Occipital lobe (tissue), 2 donors: ENCODE results near the gene NINJ1. TPM values are rescaled to one million over a fixed set of nuclear protein-coding genes. Genes with fewer than 3 reads are reported as not detected.
A peak's percentile ranks its signal among the peaks of the same experiment; 100 is the strongest.
"Not testable (repeated sequence)": the region's sequence is repeated elsewhere in the genome, so short reads cannot be mapped to it uniquely, and the experiment has no call there.

Source experiments
- DNase-seq: peaks from one replicate; lab custom pipeline; 2025; lab: John Stamatoyannopoulos, UW
- total RNA-seq: library from RNA; depleted of rRNA; stranded (reverse); fragments of >200 nt; gene quantifications from one replicate; pipeline ENCODE4 v1.2.3, GENCODE V29; 2014

The NINJ1 gene
- total RNA-seq, 1 donor from 2014 or later, result 7.5 TPM

DNA sequence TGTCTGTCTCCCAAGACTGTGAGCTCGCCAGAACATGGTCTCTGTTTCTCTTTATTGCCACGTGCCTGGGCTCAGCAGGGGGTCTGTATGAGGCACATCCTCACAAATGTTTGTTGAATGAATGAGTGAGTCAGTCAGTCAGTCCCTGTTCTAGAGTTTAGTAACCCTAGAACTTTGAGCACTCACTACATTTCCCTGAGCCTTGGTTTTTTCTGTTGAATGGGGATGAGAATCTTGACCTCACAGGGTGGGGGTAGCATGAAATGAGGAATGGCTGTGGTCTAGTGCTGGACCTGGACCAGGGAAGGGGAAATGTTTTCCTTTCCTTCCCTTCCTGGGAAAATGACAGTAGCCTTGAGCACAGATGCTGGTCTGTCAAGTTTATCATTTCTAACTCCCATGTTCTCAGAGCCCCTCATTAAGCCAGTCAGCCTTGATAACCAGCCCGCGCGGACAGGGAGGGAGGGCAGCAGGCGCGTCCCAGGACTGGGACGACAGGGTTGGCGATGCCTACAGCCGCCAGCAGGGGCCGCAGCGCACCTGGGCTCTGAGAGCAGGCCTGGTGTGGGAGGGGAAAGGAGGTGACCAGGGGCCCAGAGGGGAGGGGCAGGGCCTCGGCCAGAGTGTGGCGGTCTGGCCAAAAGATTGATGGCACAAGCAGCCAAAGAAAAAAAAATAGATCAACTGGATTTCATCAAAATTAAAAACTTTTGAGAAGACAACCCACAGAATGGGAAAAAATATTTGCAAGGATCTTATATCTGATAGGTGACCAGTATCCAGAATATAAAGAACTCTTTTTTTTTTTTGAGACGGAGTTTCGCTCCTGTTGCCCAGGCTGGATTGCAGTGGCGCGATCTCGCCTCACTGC lies 25.8 kb upstream of the NINJ1 start:
- DNase-seq, result peak; percentile 35

DNA sequence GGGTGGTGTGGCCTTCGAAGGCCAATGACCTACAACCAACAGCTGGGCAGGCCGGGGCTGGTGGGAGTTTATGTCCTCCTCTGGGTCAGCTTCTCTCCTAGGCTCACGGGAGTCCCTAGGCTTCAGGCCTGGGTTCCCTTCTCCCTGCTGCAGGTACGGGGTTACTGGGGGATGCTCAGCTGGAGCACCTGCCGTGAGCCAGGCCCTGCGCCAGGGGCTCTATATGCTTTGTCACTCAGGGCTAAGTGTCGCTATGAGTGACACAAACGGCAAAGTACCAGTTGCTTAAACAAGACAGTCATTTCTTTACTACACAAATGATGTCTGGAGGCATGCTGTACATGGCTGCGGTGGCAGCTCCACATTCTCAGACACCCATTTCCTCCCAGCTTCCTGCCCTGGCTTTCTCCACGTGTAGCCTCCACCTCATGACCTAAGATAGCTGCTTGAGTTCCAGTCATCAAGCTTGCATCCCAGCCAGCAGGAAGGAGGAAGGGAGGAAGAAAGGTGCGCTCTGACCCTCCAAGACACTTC lies 22.5 kb upstream of the NINJ1 start:
- DNase-seq, result no peak

DNA sequence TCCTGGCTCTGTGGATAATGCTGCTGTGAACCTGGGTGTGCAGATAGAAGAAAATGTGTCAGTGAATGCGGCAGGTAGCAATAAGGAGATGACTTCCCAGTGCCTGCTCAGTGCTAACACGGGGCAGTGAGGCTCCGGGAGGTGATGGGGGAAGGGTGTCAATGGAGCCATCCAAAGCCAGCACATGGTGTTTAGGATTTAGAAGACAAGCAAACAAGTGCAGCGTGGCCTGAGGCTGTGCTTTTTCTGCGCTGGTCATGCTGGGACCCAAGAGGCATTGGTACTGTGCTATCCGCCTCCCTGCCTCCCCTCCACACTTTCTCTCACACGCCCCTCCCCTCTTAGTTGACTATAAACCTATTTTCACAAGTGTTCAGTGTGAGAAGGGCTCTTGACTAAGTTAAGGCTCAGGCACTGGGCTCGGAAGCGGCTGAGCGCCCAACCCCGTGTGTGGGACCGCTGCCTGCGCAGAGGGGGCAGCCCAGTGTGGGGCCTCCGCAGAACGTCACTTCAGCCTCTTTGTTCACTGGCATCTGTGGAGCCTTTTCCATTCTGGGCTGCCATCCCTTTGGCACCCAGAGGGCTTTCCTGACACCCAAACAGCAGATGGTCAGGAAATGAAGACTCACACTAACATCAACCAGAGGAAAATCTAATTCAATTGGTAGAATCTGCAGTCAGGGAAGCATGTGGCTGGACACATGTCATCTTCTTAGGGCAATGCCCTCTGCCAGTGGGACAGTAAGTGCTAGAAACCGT lies 21.8 kb upstream of the NINJ1 start:
- DNase-seq, result peak; percentile 69

DNA sequence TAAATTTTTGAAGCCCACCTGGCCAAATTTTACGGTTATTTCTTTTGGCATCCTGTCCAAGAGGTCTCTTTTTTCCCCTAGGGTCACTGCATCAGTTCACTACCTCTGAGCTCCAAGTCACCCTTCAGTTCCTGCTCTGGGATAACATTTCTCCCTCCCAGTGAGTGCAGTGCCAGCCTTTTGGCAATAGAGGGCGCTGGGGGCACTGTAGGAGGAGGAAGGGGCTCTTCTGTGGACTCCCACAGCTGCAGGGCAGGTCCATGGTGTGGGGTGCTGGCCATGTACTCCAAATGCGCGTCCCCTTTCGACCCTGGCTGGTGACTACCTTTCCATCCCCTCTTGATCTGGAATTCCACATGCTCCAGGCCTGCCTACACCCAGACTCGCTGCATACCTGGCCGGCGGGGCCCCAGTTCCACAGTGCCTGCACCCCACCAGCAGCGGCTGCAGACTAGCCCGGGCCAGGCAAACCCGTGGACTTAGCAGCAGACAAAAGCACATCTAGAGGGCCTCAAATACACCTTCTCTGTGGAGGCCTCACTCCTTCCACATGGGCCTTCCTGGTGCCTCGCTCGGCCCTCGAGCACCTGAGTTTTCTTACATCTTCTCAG lies 20.3 kb upstream of the NINJ1 start:
- DNase-seq, result no peak

DNA sequence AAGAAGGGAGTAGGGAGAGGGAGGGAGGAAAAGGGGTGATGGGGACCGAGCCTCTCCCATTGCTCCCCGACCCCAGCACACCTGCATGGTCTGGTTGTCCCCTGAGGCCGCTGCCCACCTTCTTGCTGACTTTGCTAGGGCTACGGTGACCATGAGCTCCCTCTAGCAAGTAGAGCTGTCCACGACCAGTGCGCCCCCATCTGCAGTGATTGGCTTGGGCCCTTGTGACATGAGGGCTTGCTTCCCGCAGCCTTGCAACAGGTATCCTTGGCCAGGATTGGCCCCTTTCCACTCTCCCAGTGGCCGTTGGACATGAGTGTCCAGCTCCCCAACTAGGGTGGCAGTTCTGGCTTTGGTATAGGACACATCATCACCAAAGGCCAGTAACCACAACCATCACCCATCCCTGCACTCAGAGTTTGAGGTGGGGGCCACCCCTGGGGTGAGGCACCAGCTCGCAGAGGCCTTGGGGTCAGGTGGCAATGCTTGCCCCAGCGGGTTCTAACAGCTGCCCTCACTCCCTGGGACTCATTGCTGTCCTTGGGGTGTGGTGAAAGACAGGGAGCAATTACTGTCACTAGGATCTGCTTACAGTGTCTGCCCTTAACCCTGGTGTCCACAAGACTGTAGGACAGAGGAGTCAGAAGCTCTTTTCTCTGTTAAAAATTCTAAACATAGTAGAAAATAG lies 17.2 kb upstream of the NINJ1 start:
- DNase-seq, result no peak

DNA sequence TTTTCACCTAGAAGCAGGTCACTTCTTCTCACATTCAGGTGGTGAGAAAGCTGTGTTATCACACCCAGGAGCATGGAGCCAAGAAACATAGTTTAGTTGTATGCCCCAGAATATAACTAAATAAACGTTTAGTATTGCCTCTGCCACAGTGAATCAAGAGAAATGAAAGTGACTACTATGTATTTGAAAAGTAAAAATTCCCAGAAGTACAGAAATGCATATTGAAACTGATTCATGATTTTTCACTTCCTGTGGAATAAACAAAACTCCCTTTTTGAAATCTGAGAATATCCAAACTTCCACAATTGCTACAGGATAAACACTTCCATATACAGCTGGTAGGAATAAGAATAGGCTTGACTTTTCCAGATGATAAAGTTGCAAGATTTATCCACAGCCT lies 15.3 kb upstream of the NINJ1 start:
- DNase-seq, result no peak

DNA sequence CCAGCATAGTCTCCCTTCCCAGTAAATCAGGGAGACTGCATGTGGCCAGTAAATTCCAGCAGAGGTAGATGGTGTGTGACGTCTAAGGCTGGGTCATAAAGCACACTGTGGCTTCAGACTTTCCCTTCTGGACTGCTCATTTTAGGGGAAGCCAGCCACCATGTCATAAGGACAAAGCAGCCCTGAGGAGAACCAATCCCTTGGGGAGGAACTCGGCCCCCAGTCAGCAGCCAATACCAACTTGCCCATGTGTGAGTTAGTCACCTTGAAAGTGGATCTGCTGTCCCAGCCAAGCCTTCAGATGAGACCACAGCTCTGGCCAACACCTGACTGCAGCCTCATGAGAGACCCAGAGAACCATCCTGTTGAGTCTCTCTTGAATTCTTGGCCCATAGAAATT lies 14.7 kb upstream of the NINJ1 start:
- no peak for DNase-seq

DNA sequence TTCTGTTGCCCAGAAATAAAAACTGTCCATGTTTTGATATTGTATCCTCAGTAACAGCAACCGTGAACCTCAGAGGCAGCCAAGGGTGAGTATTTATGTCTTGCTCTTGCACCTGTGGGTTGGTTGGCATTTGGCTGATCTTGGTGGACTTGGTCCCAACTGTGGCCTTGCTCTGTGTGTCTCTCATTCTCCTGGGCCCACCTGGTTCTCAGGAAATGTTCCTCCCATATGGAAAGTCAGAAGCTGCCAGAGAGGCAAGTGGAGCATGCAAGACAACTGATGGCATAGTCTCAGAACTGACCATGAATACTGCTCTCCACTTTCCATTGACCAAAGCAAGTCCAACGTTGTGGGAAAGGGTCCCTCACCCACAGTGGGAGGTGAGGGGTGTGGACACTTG lies 13.6 kb upstream of the NINJ1 start:
- DNase-seq, result no peak

DNA sequence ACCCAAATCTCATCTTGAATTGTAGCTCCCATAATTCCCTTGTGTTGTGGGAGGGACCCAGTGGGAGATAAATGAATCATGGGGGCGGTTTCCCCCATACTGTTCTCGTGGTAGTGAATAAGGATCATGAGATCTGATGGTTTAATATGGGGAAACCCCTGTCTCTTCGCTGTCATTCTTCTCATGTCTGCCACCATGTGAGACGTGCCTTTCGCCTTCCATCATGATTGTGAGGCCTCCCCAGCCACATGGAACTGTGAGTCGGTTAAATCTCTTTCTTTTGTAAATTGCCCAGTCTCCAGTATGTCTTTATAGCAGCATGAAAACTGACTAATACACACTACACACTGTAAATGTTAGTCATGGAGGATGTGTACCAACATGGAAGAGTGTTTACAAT lies 12.6 kb upstream of the NINJ1 start:
- not testable (repeated sequence) for DNase-seq

DNA sequence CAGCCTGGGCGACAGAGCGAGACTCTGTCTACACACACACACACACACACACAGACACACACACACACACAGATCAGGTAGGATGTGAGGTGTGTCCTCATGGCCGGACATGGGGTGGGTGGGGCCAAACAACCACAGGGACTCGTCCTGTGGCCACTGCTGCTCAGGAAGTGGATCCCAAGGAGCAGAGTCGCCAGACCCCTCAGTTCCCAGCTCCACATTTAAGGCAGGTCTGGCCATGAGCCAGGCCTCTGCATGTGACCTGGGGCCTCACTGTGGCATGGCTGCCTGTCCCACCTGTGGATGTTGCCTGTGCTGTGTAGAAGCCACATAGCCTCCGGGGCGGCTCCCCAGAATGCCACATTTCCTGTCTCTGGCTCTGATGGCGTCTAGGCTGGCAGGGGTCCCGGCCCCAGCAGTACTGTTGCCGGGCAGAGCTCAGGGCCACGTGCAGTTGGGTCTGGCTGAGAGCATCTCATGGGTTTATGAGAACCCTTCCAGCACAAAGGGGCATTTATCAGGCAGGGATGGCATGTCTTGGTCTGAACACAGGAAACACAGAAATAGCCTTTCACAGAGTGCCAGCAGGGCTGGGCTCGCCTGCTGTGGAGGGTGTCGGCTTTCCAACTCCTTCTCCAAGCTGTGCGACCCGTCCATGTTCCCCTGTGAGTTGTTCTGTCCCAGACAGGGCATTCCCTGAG lies 9.9 kb upstream of the NINJ1 start:
- peak; percentile 79 for DNase-seq

DNA sequence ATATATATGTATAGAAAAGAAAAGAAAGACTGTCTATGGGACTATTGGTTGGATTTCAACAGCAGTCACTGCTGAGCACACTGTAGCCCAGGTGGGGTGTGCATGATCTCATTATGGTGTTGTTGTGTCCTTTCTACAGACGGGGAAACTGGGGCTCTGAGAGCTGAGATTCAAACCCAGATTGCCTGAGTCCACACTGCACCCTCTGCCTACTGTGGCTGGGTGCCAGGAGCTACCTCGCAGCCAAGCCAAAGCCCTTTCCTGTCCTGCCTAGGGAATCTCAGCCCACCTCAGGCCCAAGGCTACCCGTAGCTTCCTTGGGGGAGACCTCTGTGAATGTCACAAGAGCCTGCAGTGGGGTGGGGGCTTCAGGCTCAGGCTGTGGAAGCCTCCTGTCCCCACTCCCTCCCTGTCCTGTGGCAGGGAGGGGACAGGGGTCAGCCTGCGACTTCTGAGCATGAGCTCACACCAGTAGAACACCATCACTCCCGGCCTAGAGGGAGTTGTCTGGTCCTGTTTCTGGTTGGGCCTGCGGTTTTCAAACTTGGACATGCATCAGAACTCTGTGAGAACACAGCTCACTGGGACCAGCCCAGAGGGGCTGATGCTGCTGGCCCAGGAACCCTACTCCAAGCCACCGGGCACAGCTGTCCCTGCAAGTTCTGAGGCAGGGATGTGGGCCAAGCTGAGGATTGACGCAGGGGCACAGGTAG lies 7.9 kb upstream of the NINJ1 start:
- no peak for DNase-seq

DNA sequence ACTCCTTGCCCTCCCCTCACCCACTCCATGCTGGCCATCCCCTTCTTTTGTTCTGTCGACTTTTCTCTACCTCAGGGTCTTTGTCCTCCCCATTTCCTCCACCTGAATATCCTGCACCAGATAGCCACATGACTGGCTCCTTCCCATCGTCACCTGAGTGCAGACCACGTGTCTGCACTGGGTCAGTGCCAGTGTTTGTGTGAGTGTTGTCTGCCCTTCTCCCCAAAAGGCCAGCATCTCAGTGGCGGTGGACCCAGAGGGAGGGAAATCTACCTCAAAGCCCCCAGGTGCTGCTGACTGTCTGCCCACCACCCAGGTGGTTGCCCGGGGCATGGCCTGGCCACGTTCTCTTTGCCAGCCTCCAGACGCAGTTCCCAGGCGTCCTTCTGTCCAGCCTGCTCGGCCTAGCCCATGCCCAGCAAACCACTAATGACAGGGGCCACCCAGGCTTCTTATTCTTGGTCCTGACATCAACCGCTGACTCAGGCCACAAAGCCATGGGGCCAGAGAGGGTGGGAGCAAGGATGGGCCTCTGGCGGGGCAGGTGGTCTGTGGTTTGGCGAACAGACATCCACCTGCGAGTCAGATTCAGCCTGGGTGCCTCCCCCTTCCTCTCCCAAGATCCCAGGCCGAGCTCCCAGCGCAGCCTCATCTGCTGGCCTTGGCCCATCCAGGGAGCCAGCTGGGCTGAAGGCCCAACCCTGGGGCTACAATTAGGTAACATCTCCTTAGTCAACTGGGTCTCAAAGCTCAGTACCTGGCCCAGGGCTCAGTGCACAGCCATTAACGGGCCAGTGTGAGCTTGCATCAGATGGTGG lies 5.5 kb upstream of the NINJ1 start:
- DNase-seq, result no peak

DNA sequence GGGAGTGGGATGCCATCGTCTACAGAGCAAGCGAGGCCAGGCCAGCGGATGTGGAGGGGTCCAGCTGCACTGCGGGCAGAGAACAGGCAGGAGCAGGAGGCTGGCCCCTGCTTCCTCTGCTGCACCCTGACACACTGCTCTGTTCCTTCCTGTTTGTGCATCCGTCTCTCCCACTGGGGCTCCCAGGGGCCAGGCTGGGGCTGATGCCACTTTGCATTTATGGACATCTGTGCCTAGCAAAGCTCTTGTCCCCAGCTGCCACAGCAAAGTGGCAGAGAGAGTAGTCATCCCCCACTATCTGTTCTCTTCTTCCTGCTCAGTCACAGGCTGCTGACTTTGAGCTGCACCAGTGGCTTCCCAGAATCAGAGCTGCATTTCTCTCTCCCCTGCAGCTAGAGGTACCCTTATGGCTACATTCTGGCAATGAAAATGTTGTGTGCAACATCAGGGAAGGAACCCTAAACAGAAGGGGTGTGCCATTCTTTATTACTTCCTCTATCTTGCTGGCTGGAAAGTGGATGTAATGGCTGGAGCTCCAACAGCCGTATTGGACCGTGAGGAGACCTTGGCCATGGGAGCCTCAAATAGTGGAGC lies 4.2 kb upstream of the NINJ1 start:
- no peak for DNase-seq

DNA sequence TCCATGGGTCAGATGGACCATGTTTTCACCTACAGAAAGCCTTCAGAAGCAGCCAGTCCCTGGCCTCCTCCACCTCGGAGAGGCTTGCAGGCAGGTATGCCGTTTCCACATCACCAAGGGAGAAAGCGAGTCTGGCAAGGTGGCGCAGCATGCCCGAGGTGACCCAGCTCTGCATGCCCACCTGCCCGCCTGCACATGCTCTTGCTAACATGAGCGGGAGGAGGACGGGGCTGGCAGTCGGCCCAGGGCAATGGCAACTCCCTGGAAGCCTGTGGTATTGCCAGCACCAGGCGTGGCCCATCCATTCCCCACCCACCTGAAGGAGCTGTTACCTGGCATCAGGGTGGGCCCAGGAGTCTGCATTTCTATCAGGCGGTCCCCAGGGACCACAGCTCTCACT lies 3.3 kb upstream of the NINJ1 start:
- DNase-seq, result no peak

DNA sequence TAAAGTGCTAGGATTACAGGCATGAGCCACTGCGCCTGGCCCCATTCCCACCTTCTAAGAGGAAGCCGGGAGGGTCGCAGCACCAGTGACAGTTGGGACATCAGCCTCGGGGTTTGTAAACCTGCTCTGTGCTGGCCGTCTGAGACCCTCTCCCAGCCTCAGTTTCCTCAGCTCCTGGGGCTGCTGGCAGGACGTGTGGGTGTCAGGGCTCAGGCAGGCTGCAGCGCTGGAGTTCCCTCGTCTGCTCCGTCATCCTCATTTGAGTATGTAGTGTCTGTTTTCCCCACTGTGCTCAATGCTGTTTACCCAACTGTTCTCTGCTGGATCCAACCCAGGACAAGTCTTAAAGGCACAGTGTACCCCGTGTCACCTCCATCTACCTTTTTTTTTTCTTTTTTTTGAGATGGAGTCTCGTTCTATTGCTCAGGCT lies 2.0 kb upstream of the NINJ1 start:
- DNase-seq, result no peak

DNA sequence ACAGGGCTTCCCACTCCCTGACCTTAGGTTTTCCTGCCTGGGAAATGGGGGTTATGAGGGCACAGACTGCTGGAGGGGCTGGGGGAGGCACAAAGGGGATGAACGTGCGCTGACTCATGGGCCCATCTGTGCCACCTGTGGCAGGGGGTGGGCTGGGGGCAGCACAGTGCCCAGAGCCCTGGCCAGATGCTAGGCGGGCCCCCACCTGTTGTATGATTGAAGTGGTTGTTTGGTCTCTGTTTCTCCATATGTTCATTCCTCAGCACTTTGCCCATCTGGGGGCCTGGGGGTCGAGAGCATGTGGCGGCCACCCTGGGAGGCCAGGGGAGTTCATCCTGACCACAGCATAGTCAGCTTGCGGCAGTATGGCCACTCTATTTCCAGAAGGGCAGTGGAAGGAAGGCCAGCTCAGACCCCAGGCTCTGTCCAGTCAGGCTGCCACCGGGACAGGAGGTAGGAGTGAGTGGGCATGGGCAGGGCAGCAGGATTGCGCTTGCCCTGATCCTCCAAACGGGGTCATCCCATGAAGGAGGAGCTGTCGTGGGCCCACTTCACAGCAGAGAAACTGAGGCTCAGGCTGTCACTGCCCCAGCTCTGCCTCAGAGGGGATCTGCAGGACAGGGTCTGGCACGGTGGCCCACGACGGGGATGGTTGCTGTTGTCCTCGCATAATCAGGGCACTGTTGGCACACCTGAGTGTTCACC lies 841 bp upstream of the NINJ1 start:
- no peak for DNase-seq

DNA sequence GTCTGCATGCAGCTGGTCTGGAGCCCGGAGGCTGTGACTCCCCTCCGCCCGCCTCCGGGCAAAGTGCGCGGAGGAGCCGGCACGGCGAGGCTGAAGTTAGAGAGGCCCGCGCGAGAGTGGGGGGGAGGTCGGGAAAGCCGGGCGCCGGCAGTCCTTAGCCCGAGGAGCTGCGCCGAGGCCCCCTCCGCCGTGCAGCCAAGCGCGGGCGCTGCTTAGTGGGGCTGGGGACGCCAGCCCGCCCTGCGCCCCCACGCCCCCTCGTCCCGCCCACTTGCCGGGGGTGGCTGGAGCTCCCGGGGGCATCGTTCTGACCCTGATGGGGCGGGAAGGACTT lies 403 bp downstream of the NINJ1 start:
- peak; percentile 43 for DNase-seq

DNA sequence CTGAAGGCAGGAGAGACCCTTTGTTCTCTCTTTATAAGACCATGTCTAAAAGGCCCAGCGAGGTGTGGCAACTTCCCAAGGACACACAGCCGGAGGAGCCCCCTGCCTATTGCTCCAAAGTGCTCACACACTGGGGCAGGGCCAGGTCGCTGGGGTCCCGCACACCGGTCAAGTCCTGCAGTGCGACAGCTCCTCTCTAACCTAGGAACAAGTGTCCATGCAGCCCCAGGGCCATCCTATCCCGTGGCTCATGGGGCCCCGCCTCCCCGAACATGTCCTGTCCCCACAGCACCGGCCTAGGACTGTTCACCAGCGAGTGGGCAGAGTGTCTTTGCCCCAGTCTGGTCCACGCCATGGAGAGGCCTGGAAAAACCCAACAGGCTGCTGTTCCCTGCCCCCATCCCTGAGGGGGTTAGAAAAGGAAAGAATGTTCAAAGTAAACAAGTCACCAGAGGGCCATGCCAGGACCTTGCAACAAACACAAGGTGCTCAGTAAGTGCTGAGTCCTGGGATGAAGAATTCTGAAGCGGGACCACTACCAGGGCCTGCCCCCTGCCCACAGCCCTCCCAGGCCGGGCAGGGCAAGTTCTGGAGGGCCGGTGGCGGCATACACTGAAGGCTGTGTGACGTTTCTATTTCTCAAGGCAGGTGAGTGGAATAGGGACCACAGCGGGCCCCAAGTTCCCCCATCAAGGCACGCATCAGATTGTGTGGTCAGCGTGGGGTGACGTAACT lies 938 bp downstream of the NINJ1 start:
- no peak for DNase-seq
